NCI-H526 (cell line): Measurements from ENCODE around the gene RAD1.
A peak's percentile ranks its signal among the peaks of the same experiment; 100 is the strongest.

Experiments used
- DNase-seq, 2 experiments: peaks; one replicate each; lab custom pipeline; 2025; lab: John Stamatoyannopoulos, UW

RAD1 gene

GRCh38 chr5:34915856-34916192 is 520 bp upstream of the RAD1 start:
- DNase-seq = peak in 1 of 2 experiments; percentile 63

DNA sequence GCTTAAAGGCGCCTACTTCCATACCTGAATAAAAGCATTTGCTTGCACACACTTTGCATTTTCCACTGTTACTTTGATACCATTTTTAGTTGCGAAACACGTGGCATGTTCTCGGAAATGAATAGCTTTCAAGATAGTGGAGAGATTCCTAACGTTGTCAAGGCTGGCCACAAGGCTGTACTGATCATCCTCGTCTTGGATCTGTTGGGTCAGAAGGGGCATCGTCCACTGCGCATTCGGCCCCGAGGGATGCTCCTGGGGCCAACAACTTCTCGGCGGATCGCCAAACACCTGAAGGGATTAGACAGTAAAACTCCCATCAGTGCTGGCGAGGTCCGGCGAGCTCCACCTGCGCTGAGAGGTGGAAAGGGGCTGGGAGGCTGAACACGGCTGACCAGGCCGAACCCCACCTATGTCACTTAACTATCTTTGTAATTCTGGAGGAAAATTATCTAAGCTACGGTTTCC is 599 bp downstream of the RAD1 start:
- DNase-seq = peak; percentile 54 to 72

- no peak for DNase-seq
Measured at GRCh38 chr5:34913072-34913471, 2.2 kb downstream of the RAD1 start.

DNA sequence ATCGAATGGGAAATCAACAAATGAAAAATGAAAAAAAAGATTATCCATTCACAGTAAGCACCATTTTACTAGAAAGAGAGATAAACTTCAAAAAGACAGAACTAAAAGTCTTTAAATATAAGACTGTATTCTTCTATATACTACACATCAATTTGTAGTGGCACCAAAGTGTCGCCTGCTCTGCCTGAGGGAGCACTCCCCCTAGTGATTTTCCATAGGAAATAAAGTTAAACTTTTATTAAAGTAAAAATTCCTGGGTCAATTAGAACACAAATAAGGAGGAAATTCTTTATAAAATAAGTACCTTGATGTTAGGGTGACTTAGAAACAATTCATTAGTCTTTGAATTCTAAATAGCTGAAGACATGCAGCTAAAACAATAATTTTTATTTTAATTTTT is 9.7 kb downstream of the RAD1 start:
- no peak for DNase-seq

GRCh38 chr5:34903260-34903659 is 12.0 kb downstream of the RAD1 start:
- no peak for DNase-seq

GRCh38 chr5:34900652-34901051 is 14.7 kb downstream of the RAD1 start:
- no peak for DNase-seq

DNA sequence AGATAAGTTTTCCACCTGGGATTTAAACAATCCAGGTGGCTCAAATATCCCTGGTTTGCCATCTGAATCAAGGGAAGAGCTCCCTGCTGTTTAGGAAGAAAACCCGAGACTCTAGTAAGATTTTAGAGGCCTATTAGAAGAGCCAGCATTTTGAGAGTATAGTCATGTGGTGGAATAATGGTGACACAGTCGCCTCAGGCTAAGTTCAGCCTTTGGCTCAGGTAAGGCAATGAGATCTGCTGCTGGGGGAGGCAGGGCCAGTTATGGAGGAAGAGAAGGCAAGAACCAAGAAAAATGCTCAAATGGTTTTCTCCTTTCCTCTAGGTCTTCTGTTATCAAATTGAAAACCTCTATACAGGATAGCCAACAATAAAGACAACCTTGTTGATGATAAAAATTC is 16.2 kb downstream of the RAD1 start:
- no peak for DNase-seq

DNA sequence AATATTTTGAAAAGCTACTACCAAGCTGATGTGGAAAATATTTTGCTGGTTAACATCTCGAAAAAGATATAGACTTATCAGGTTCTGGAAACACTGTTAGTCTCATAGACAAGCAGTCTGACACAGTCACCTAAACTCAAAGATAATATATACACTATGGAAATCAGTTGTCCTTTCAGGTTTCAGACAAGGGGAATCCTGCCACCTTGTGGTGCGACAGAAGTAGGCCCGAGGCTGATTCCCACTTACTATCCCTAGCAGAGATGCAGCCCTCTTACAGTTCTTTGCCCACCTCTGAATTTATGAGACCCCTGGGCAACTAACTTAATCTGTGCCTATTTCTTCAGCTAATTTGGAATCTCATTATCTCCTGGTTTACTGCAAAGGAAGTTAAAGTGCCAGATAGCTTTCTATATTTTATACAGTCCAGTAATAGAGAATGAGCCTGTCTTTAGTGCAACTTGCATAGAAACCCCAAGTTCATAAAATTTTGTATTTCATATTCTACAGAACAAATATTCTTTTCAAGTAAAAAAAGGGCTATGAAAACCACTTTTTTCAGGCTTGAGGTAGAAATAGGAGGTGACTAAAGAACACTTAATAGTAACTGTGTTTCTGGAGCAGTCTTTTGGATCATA is 16.9 kb downstream of the RAD1 start:
- DNase-seq = peak; percentile 68 to 90

GRCh38 chr5:34897646-34898045 is 17.7 kb downstream of the RAD1 start:
- DNase-seq = no peak

GRCh38 chr5:34895641-34896419 is 19.5 kb downstream of the RAD1 start:
- DNase-seq = no peak

- no peak for DNase-seq
Measured at GRCh38 chr5:34894716-34895115, 20.6 kb downstream of the RAD1 start.

GRCh38 chr5:34892414-34892813 is 22.9 kb downstream of the RAD1 start:
- DNase-seq = no peak

DNA sequence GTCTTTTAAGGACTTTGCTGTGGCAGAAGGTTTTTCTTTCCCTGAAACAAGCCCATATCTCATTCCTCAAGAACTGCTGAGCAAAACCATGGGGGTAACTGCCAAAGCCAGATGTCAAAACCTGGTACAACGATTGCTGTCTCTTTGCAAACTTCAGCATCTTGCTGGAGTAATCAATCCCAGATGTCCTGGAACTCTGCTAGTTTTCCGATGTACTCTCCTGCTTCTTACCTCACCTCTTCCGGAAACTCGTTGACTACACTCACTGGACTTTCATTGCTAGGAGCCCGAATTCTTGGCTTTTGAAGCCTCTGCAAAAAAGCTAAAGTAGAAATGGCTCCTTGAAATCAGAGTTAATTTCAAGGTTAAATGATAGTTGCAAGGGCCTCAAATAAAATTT is 23.3 kb downstream of the RAD1 start:
- no peak for DNase-seq

- DNase-seq = no peak
Measured at GRCh38 chr5:34889394-34889793, 25.9 kb downstream of the RAD1 start.

- no peak for DNase-seq
Measured at GRCh38 chr5:34886392-34887119, 28.7 kb downstream of the RAD1 start.

DNA sequence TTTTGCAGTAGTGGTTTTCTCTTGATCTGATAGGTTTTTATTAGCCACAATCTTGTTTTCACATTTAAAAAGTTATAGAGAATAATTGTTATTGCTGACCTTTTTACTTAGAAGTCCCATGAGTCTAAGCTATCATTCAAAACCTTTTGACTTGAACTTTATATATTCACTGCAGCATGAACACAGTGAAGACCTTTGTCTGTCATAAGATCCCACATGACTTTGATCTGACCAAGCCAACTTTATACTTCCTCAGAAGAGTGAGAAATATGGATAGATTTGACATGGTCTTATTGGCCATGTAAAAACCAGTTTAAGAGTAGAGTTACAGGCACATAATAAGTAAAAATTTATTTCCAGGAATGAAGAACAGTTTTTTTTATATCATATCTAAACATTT is 34.1 kb downstream of the RAD1 start:
- DNase-seq = no peak

DNA sequence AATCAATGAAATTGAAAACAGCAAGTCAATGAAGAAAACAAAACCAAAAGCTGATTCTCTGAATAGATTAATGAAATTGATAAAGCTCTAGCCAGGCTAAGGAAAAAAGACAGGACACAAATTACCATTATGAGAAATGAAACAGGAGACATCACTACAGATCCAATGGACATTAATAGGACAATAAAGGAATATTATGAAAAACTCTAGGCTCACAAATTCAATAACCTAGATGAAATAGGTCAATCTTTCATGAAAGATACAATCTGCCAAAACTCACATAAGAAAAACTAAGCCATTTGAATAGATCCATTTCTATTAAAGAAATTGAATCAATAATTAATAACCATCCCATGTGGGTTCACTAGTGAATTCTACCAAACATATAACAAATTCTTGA is 39.0 kb downstream of the RAD1 start:
- DNase-seq = no peak

- DNase-seq = no peak
Measured at GRCh38 chr5:34870382-34870781, 44.9 kb downstream of the RAD1 start.

DNA sequence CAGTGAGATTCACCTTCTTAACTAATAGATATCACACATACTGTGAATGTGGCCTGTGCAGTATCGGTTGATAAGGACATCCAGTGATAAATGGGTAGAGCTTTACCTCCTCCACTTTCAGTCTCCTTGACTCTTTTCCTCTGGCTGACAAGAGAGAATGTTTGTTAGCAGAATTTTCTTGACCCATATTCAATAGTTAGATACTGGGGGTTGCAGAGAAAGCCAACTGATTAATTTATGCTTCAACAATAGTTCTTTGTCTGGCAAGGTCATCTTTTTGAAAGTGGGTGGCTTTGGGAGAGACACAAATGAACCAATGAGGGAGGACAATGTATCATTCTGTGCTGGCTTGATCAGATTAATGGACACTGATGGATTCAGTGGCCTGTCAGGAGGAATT is 46.0 kb downstream of the RAD1 start:
- DNase-seq = no peak

DNA sequence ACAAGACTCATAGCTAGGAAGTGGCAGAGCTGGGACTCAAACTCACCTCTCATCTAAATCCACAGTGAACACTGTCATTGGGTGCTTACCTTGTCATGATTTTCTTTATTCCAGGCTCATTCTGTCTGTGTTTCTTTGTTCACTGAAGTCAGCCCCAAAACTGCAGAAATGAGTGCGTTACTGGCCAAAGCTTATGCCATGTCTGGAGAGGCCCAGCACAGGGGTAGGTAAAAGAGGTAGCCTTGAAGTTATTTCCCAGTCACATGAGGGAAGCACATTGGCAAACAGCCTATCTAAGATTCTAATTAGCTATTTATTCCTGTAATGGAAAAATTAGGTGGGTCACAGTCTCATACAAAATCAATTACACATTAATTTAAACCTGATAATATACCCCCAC is 46.5 kb downstream of the RAD1 start:
- no peak for DNase-seq

- no peak for DNase-seq
Measured at GRCh38 chr5:34867660-34868059, 47.6 kb downstream of the RAD1 start.

- DNase-seq = no peak
Measured at GRCh38 chr5:34866989-34867471, 48.3 kb downstream of the RAD1 start.

GRCh38 chr5:34865091-34865490 is 50.2 kb downstream of the RAD1 start:
- DNase-seq = no peak
